HG03064 (cell line): ENCODE data around the gene GAPDHS.

Source experiments
- ATAC-seq: cut with Tn5 transposase; IDR thresholded peaks from one replicate; pipeline ENCODE4 v1.9.1; 2021; ENCODE audit warnings: low read depth; ENCODE audit not compliant: unreplicated experiment

GAPDHS gene

DNA sequence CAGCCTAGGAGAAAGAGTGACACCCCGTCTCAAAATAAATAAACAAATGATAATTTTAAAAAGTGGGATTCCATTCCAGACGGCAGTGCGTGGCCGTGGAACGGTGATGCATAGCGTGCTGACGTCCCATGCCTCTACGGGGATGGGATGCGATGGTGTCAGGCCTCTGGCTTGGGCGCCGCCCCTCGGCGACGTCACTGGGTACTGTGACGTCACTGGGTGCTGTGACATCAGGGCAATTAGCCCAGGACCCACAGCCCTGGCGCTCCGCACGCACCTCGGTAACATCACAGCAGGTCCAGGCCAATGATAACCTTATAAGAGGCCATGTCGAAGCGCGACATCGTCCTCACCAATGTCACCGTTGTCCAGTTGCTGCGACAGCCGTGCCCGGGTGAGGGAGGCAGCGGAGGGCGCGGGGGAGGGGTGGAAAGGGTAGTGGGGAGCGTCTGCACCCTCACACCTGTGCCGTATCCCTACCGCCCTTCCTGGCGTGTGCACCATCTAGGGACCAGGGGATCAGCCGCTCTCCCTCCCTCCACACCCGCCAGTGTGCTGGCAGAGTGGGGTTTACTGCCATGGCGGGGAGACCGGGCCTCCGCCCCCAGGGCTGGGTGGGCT is at the start of gene GAPDHS:
Gene GAPDHS (plus strand): TSS at position 256 of the 621 bp plus-strand sequence. CDS start 72 bp downstream, at position 328.
- no peak for ATAC-seq

DNA sequence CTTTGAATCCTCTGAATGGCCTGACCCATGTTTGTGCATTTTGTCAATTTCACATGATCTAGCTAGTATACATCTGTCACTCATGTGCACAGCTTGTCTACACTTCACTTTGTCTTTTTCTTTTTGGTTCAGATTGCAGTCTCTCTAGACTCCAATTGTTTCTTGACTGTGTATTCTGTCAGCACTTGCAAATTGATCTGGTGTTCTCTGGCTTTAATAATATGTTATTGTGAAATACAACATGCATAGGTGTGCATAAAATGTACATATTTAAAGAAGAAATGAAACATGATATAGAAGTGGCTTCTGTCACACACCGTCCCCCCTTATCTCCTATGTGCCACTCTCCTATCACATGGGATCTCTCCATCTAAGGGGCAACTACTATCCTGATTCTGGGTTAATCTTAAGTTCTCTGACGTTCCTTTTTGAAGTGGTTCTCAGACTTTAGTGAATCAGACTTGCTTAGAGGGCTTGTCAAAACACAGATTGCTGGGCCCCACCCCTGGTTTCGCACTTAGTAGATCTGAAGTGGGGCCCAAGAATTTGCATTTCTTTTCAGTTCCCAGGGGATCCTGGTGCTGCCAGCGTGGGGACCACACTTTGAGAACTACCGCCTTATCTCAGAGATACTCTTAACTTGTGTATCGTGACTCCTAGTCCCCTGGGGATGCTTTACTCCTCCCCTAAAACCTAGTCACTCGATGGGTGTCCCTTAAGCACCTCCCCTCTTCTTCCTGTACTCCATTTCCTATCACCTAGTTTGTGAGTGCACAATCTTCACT is 48.8 kb upstream of the GAPDHS start:
- ATAC-seq = no peak

GRCh38 chr19:35486268-35486708 is 47.0 kb upstream of the GAPDHS start:
- ATAC-seq = no peak

GRCh38 chr19:35487656-35488182 is 45.5 kb upstream of the GAPDHS start:
- ATAC-seq = no peak

DNA sequence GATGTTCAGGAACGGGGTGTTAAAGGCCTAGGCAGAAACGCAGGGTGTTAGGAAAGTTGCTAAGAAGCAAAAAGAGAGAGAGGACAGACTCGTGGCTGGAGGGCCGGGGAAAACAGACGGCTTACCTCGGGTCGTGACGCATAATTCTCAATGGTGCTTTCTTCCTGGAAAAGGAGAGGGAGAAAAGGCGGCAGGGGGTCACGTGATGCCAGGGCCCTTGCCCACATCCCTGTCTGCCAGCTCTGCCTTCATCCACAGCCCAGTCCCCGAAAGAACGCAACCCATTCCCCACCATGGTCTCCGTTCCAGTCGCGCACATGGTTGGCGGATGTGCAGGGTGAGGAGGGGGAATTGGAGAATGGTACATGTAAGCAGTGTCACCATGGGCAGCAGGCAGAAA is 44.6 kb upstream of the GAPDHS start:
- no peak for ATAC-seq

DNA sequence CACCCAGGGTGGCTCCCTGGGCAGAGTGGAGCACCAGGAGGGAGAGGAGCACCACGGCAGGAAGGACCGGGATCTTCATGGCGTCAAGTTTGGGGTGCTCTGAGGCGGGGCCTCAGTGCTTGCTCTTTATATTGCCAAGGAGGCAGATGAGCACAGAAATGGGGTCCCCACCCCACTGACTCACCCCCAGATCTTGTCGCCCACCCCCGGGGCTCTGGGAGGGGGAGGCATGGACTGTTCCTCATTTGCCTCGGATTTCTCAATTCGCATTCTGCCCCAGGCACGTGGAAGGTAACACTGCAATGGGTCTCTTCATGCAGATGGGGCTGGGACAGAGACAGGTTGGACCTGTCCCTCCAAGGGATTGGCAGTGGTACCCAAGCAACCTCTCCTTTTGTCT is 42.9 kb upstream of the GAPDHS start, which contains the start of gene KRTDAP:
Gene KRTDAP (minus strand): TSS at position 101 of the 400 bp plus-strand sequence. CDS start 22 bp downstream, at position 79.
- no peak for ATAC-seq

DNA sequence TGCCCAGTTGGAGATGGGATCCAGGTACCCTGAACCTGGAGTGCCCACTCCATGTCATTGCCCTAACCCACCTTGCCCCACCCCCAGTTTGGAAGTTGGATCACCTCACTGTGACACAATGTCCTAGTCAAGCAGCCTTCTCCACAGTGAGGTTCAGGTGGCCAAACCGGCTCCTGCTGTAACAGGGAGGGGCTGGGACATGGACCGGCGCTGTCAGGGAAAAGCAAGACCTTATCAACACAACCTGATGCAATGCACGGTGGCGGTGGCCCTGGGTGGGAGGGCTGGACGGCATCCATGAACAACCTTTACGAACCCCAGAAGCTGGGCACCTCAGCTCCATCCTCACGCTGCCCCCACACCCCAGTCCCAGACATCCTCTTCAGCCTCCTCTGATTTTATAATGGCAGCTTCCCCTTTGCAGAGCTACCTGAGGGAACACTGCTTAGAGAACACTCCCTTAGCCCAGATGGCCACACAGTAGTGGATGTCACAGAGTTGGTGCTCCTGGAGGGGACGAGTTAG is 41.4 kb upstream of the GAPDHS start:
- ATAC-seq = no peak

GRCh38 chr19:35493971-35494370 is 39.3 kb upstream of the GAPDHS start:
- ATAC-seq = no peak

GRCh38 chr19:35495107-35496064 is 37.9 kb upstream of the GAPDHS start:
- ATAC-seq = no peak

GRCh38 chr19:35497406-35497805 is 35.9 kb upstream of the GAPDHS start:
- ATAC-seq = no peak

GRCh38 chr19:35498220-35498619 is 35.0 kb upstream of the GAPDHS start:
- ATAC-seq = no peak

DNA sequence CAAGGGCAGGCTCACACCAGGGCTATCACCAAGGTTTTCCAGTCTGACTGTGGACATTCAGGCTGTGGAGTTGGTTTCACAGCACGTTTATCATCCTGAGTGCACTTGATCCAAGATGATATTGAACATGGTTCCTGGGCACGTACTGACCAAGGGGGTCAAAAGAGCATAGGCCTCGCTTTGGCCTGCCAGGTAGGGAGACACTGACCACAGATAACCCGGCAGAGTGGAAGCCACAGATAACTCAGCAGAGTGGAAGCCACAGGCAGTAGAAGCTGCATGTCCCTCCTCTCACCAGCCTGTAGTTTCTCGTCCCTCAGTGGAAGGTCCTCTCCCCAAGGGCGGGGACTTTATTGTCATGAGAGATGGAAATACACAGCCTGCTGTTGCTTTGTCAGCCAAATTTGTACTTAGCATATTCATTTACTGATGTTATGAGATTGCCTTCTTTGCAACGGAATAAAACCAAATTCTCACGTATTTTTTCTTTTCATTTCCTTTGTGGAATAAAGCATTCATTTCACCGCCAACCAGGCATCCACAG is 34.2 kb upstream of the GAPDHS start:
- ATAC-seq = no peak

GRCh38 chr19:35500611-35501010 is 32.6 kb upstream of the GAPDHS start:
- no peak for ATAC-seq

DNA sequence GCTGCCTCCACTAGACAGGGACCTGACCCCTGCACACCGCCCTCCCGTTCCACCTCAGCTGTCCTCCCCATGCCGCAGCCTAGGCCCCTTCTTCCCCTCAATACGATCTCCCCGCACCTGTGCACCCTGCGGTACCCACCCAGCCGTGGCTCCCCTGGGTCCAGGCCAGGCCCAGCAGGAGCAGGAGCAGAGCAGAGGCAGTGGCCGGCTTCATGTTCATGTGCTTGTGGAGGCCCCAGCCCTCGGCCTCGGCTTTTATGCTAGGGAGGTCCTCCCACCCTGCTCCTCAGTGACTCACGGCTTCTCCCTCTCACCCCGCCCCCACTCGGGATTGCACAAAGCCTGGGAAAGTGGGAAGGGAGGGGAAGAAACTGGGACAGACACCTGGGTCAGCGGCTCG is 31.6 kb upstream of the GAPDHS start:
- no peak for ATAC-seq

DNA sequence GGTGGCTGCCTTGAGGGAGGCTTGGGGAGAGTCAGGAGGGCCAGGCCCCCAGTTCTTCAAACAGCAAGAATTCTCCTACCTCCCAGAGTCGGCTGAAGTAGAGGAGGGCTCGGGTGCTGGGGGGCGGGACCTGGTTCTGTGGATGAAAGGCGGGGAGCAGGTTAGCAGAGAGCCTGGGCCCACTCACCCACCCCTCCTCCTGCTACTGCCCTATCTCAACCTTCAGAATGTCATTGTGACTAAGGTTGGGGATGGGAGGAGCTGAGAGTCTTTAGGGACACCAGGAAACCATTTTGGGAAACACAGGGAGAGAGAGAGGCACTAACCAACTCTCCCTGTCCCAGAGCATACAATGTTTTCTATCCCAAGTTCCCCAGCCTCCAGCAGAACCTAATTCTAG is 30.5 kb upstream of the GAPDHS start:
- ATAC-seq = no peak

- ATAC-seq = no peak
Measured at GRCh38 chr19:35506011-35506410, 27.2 kb upstream of the GAPDHS start.

GRCh38 chr19:35507561-35507960 is 25.7 kb upstream of the GAPDHS start:
- no peak for ATAC-seq

GRCh38 chr19:35508129-35508528 is 25.1 kb upstream of the GAPDHS start:
- ATAC-seq = no peak

GRCh38 chr19:35509018-35509652 is 24.1 kb upstream of the GAPDHS start:
- no peak for ATAC-seq
